K562 (cell line): ENCODE measurements around the gene PIP4K2C. TPM values are rescaled to one million over a fixed set of nuclear protein-coding genes. Genes with fewer than 3 reads are reported as not detected.

Experiments used
- EP400 ChIP-seq: fragments of 450-650 bp; IDR thresholded peaks from 2 replicates; pipeline ENCODE4 v1.6.1; 2017; ENCODE audit warnings: antibody characterized with exemption, mild to moderate bottlenecking, moderate library complexity
- ESRRA ChIP-seq: fragments of 450-650 bp; IDR thresholded peaks from 2 replicates; pipeline ENCODE4 v1.6.1; 2014; ENCODE audit warnings: low read depth, mild to moderate bottlenecking, moderate library complexity, borderline replicate concordance
- ETS1 ChIP-seq: conservative IDR thresholded peaks from 2 replicates; pipeline ENCODE4 v1.6.1; 2011; ENCODE audit warnings: low read depth, mild to moderate bottlenecking, low read length; ENCODE audit not compliant: control insufficient read depth
- HLTF ChIP-seq: fragments of 450-650 bp; IDR thresholded peaks from 2 replicates; pipeline ENCODE4 v1.6.1; 2016
- KLF1 ChIP-seq: fragments of 450-650 bp; IDR thresholded peaks from 2 replicates; pipeline ENCODE4 v1.6.1; 2016; ENCODE audit warnings: missing genetic modification characterization, missing compliant biosample characterization
- MTA3 ChIP-seq: fragments of 450-650 bp; formaldehyde crosslinking; IDR thresholded peaks from 2 replicates; pipeline ENCODE4 v1.6.1; 2017; ENCODE audit warnings: mild to moderate bottlenecking, borderline replicate concordance
- NCOA1 ChIP-seq: fragments of 450-650 bp; IDR thresholded peaks from 2 replicates; pipeline ENCODE4 v1.6.1; 2016; ENCODE audit warnings: low read depth
- NFYB ChIP-seq: IDR thresholded peaks from 2 replicates; pipeline ENCODE4 v1.6.1; 2011; ENCODE audit warnings: mild to moderate bottlenecking, moderate library complexity; ENCODE audit not compliant: insufficient read length; ENCODE audit errors: extremely low read depth
- PCBP2 ChIP-seq: fragments of 200-400 bp; formaldehyde crosslinking; IDR thresholded peaks from 2 replicates; pipeline ENCODE4 v1.6.1; 2018; ENCODE audit warnings: low read length, low read depth, mild to moderate bottlenecking, moderate library complexity; ENCODE audit not compliant: poor library complexity, severe bottlenecking
- RBM34 ChIP-seq: fragments of 200-400 bp; formaldehyde crosslinking; IDR thresholded peaks from 2 replicates; pipeline ENCODE4 v1.6.1; 2018; ENCODE audit warnings: low read length, borderline replicate concordance; ENCODE audit not compliant: insufficient read depth
- SAP30 ChIP-seq: fragments of 200-600 bp; sonication (generic); IDR thresholded peaks from 2 replicates; pipeline ENCODE4 v1.6.1; 2012; ENCODE audit warnings: borderline replicate concordance, low read depth, mild to moderate bottlenecking, moderate library complexity, low read length, control low read depth, inconsistent platforms; ENCODE audit not compliant: insufficient read depth, poor library complexity, severe bottlenecking
- SIN3A ChIP-seq, 2 experiments: fragments of 150-350 bp in 1 of 2; IDR thresholded peaks; 2 replicates each; pipeline ENCODE4 v1.6.1; 2011 to 2016; ENCODE audit warnings: borderline replicate concordance in 2 of 2, low read depth in 2 of 2, low read length in 2 of 2, mild to moderate bottlenecking in 2 of 2, moderate library complexity in 2 of 2; ENCODE audit not compliant: control insufficient read depth in 1 of 2
- TFAP4 ChIP-seq: sonication (generic); formaldehyde crosslinking; IDR thresholded peaks from 2 replicates; pipeline ENCODE4 v1.8.0; 2022; ENCODE audit warnings: missing genetic modification reagents, mild to moderate bottlenecking, moderate library complexity, borderline replicate concordance
- WHSC1 ChIP-seq: IDR thresholded peaks from one replicate; pipeline ENCODE4 v1.6.1; 2012; ENCODE audit warnings: low read length, control low read depth, inconsistent platforms
- ZBTB1 ChIP-seq: sonication (generic); formaldehyde crosslinking; IDR thresholded peaks from 2 replicates; pipeline ENCODE4 v1.8.1; 2023; ENCODE audit warnings: missing genetic modification reagents, low read depth, mild to moderate bottlenecking, borderline replicate concordance
- ZNF384 ChIP-seq: IDR thresholded peaks from 2 replicates; pipeline ENCODE4 v1.6.1; 2012; ENCODE audit warnings: low read depth, low read length, improper control_type of control experiment
- polyA plus RNA-seq, 8 experiments: library from polyadenylated mRNA; depleted of rRNA in 4 of 8; stranded (reverse) in 5 of 8; unstranded in 3 of 8; fragments of >200 nt; fragmentation: Nextera tagmentation in 2 of 8; fragmentation: Illumina TruSeq in 1 of 8; extraction: Ambion mirVana in 2 of 8; extraction: Trizol in 1 of 8; gene quantifications; 2 replicates each; pipeline versions ENCODE4 v1.2.1 to v1.2.3, GENCODE V29; 2011 to 2014; ENCODE audit warnings: inconsistent platforms in 1 of 8, missing spikeins in 1 of 8
- total RNA-seq, 7 experiments: library from RNA; depleted of rRNA in 6 of 7; stranded (reverse); fragments of >200 nt in 6 of 7; fragmentation: Illumina TruSeq in 2 of 7; extraction: Trizol in 2 of 7; gene quantifications; 2 replicates each; pipeline versions ENCODE4 v1.2.1 to v1.2.3, GENCODE V29; 2011 to 2021; ENCODE audit warnings: low replicate concordance in 1 of 7
- TF ChIP-seq, protein P1 (sequence below): fragments of 200-800 bp; sonication (Bioruptor generic); IDR thresholded peaks from 2 replicates; pipeline ENCODE4 v1.6.1; 2017; ENCODE audit warnings: missing genetic modification characterization, missing compliant biosample characterization
- TF ChIP-seq, protein P2 (sequence below), 2 experiments: fragments of 450-650 bp; conservative IDR thresholded peaks; 2 replicates each; pipeline ENCODE4 v1.6.1; 2017; ENCODE audit warnings: mild to moderate bottlenecking in 2 of 2, moderate library complexity in 2 of 2

PIP4K2C gene
- total and polyA plus RNA-seq, 9 of the 15 experiments (the other 6 are each of a cell fraction or from before 2014, with no cell fraction given) = 9.0 to 41.4 (median 18.3) TPM

DNA sequence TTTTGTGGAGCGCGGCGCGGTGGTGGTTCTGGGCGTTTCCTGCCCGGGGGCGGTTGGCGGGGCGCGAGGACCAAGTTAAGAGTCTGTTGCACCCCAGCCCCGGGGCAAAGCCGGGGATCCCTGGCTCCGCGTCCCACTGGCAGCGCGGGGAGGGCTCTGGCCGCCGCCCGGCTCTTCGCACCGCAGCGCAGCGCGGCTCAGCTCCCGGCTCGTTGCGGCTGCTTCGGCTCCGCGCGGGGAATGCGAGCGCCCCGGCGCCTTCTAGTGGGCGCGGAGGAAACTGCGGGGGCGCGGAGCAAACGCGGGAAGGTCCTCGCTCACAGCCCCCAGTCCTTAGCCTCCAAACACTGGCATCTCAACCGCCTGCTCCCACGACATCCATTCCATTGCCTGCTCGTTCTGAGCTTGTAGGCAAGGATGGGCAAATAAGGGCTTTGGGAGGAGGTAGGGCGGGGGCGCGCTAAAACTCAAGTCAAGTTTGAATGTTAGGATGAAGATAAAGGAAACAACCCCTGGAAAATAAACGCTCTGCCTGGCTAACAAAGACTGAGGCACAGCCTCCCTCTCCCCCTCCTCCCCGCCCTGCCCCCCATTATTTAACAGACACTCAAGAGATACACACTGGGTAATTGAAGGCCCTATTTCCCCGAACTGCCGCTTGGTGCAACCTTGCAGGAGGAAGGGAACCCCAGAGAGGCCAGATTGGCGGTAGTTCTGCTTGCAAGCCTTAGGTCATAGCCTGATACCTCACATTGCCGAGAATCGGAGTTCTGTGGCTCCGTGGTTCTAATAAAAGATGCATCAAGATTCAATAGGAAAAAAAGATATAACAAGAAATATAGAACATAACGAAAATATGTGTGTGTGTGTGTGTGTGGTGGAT lies 42.2 kb downstream of the PIP4K2C start, which contains the start of gene B4GALNT1 (continued):
- TF ChIP-seq ZBTB1 (CRISPR knock-in tag) (peak; percentile 95), RBM34 (no peak), NCOA1 (no peak), KLF1 (peak; percentile 68), ETS1 (peak; percentile 67; the same call in 1 of the 2 replicates), PCBP2 (no peak), HLTF (no peak), MTA3 (peak; percentile 37; the same call in 1 of the 2 replicates), TFAP4 (CRISPR knock-in tag) (peak; percentile 60; the same call in 1 of the 2 replicates), SIN3A (IDR thresholded peaks at IDR 0.05; ENCODE audit: borderline replicate concordance in 2 of 2, control insufficient read depth in 1 of 2, low read depth in 2 of 2, low read length in 2 of 2) (peak; percentile 39 to 54; a peak in 2 of 4 replicates), ZNF384 (0 out of 2 replicates have a peak, but pooled peaks have one; percentile 33), EP400 (no peak), ESRRA (peak; percentile 67; the same call in 1 of the 2 replicates), SAP30 (no peak), NFYB (no peak), WHSC1 (no peak)
- TF ChIP-seq, protein P1, sequence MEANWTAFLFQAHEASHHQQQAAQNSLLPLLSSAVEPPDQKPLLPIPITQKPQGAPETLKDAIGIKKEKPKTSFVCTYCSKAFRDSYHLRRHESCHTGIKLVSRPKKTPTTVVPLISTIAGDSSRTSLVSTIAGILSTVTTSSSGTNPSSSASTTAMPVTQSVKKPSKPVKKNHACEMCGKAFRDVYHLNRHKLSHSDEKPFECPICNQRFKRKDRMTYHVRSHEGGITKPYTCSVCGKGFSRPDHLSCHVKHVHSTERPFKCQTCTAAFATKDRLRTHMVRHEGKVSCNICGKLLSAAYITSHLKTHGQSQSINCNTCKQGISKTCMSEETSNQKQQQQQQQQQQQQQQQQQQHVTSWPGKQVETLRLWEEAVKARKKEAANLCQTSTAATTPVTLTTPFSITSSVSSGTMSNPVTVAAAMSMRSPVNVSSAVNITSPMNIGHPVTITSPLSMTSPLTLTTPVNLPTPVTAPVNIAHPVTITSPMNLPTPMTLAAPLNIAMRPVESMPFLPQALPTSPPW (CRISPR knock-in tag) = peak; percentile 36
- TF ChIP-seq, protein P2, sequence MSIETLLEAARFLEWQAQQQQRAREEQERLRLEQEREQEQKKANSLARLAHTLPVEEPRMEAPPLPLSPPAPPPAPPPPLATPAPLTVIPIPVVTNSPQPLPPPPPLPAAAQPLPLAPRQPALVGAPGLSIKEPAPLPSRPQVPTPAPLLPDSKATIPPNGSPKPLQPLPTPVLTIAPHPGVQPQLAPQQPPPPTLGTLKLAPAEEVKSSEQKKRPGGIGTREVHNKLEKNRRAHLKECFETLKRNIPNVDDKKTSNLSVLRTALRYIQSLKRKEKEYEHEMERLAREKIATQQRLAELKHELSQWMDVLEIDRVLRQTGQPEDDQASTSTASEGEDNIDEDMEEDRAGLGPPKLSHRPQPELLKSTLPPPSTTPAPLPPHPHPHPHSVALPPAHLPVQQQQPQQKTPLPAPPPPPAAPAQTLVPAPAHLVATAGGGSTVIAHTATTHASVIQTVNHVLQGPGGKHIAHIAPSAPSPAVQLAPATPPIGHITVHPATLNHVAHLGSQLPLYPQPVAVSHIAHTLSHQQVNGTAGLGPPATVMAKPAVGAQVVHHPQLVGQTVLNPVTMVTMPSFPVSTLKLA (conservative IDR thresholded peaks at IDR 0.05) = peak in 1 of 2 experiments; percentile 60; a peak in 2 of 4 replicates
